ENCODE data around the gene FUNDC1.

The FUNDC1 gene

DNA sequence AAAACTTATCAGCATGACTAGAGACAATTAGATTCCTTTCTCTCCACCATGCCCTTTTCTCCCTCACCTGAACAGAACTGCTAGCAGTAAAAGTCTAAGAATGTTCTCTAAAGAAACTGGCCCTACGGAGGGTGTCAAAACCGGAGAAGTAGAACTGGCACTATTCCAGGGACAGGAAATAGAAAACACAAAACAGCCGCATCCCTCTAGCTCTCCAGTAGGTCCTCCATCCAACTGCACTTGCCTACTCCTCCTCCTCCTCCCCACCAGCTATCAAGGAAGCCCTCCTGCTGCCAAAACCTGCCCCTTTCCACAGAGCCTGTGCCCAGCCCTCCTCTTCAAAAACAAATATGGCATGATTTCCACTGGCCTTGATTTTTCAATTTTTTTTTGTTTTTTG, 28.4 kb downstream of the FUNDC1 start:
- Histone ChIP-seq H3K36me3 (no peaks in the 10 kb centered on the region), H3K4me3 (ENCODE audit: low read depth, low read length) (no peak overlapping the region), H3K27me3 (no peaks in the 10 kb centered on the region), H3K4me1 (no peaks in the 10 kb centered on the region), H3K9me3 (no peaks in the 10 kb centered on the region)
- no peak for DNase-seq
- no peak for TF ChIP-seq CTCF (IDR thresholded peaks at IDR 0.05; ENCODE audit: low read depth, low read length)

DNA sequence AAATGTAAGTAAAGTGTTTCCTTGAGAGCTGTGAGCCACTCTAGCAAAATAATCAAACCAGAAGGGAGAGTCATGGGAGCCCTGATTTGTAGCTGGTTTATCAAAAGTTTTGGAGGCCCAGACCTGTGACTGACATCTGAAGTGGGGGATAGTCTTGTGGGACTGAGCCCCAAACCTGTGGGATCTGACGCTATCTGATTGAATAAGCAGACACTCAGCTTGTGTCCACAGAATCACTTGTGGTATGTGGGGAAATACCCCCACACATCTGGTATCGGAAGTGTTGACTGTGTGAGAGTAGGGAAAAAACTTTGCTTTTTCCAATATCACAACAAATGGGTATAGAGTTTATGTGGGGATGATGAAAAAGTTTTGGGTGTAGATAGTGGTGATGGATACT, 35.4 kb downstream of the FUNDC1 start:
- TF ChIP-seq CTCF (IDR thresholded peaks at IDR 0.05; ENCODE audit: low read depth, low read length): no peak
- no peaks in the 10 kb centered on the region for H3K9me3 ChIP-seq
- no peaks in the 10 kb centered on the region for H3K4me1 ChIP-seq
- H3K4me3 ChIP-seq (ENCODE audit: low read depth, low read length): no peak overlapping the region
- no peaks in the 10 kb centered on the region for H3K36me3 ChIP-seq
- no peaks in the 10 kb centered on the region for H3K27me3 ChIP-seq
- no peak for DNase-seq

- no peaks in the 10 kb centered on the region for H3K27me3 ChIP-seq
- no peak for TF ChIP-seq CTCF (IDR thresholded peaks at IDR 0.05; ENCODE audit: low read depth, low read length)
- no peaks in the 10 kb centered on the region for H3K36me3 ChIP-seq
- H3K4me1 ChIP-seq: no peaks in the 10 kb centered on the region
- no peak overlapping the region for H3K4me3 ChIP-seq (ENCODE audit: low read depth, low read length)
- DNase-seq: no peak
- no peaks in the 10 kb centered on the region for H3K9me3 ChIP-seq
Measured at GRCh38 chrX:44506678-44507077, 36.0 kb downstream of the FUNDC1 start.

- Histone ChIP-seq H3K9me3 (no peaks in the 10 kb centered on the region), H3K36me3 (no peaks in the 10 kb centered on the region), H3K27me3 (no peaks in the 10 kb centered on the region), H3K4me1 (no peaks in the 10 kb centered on the region), H3K4me3 (ENCODE audit: low read depth, low read length) (no peak overlapping the region)
- no peak for TF ChIP-seq CTCF (IDR thresholded peaks at IDR 0.05; ENCODE audit: low read depth, low read length)
- no peak for DNase-seq
Measured at GRCh38 chrX:44503560-44503959, 39.1 kb downstream of the FUNDC1 start.

DNA sequence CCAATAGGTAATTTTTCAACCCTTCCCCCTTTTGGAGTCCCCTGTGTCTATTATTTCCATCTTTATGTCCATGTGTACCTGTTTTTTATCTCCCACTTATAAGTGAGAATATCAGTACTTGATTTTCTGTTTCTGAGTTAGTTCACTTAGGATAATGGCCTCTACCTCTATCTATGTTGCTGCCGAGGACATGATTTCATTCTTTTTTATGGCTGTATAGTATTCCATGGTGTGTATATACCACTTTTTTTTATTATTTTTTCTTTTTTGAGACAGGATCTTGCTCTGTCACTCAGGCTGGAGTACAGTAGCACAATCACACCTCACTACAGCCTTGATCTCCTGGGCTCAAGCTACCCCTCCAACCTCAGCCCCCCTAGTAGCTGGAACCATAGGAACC, 47.6 kb downstream of the FUNDC1 start:
- Histone ChIP-seq H3K4me3 (ENCODE audit: low read depth, low read length) (no peak overlapping the region), H3K36me3 (no peaks in the 10 kb centered on the region), H3K4me1 (no peaks in the 10 kb centered on the region), H3K27me3 (no peaks in the 10 kb centered on the region), H3K9me3 (no peaks in the 10 kb centered on the region)
- no peak for DNase-seq
- no peak for TF ChIP-seq CTCF (IDR thresholded peaks at IDR 0.05; ENCODE audit: low read depth, low read length)

DNA sequence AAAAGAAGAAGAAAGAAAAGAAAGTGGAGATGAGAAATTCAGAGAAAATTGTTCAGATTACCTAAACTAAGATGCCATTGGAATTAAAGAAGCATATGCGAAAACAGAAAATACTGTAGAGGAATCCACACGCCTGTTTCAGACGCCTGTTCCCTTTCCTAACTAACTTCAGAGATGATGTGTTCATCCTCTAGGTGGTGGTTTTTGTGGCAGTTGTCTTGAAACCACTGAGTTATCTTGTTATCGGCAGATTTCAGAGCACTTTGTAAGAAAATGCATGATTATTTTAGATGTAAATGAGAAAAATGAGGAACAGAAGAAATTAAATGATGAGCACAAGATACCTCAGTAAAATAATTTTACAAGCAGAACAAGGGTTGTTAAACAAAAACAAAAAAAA, 48.3 kb downstream of the FUNDC1 start:
- TF ChIP-seq CTCF (IDR thresholded peaks at IDR 0.05; ENCODE audit: low read depth, low read length): no peak
- DNase-seq: no peak
- H3K9me3 ChIP-seq: no peaks in the 10 kb centered on the region

More for the DNA sequence above, 48.3 kb downstream of the FUNDC1 start:
- H3K4me3 ChIP-seq (ENCODE audit: low read depth, low read length): no peak overlapping the region
- H3K36me3 ChIP-seq: no peaks in the 10 kb centered on the region
- no peaks in the 10 kb centered on the region for H3K4me1 ChIP-seq
- no peaks in the 10 kb centered on the region for H3K27me3 ChIP-seq
